GM23338 (cell line): ENCODE measurements around the gene GSG1L.

ENCODE experiments used
- CREB1 ChIP-seq: fragments of 250-450 bp; sonication (Bioruptor Pico); IDR thresholded peaks from 2 replicates; pipeline ENCODE4 v1.5.0; 2020; ENCODE audit warnings: low read depth, mild to moderate bottlenecking, moderate library complexity
- CTCF ChIP-seq, 2 experiments: fragments of 200-600 bp in 1 of 2; sonication (generic) in 1 of 2; conservative IDR thresholded peaks; 2 replicates each; pipeline versions ENCODE4 v1.5.1 to v1.6.1; 2016 to 2017; ENCODE audit warnings: antibody characterized with exemption in 2 of 2, low read depth in 2 of 2, mild to moderate bottlenecking in 2 of 2, moderate library complexity in 1 of 2
- EZH2 ChIP-seq: fragments of 200-600 bp; sonication (generic); IDR thresholded peaks from one replicate; pipeline ENCODE4 v1.8.0; 2017; ENCODE audit warnings: antibody characterized with exemption, mild to moderate bottlenecking, low read depth; ENCODE audit not compliant: unreplicated experiment
- EZH2phosphoT487 ChIP-seq: fragments of 200-600 bp; sonication (generic); IDR thresholded peaks from one replicate; pipeline ENCODE4 v1.8.1; 2018; ENCODE audit warnings: antibody characterized with exemption; ENCODE audit not compliant: unreplicated experiment
- JUNB ChIP-seq: IDR thresholded peaks from one replicate; pipeline ENCODE4 v1.6.1; 2016; ENCODE audit warnings: antibody characterized with exemption; ENCODE audit not compliant: unreplicated experiment
- POLR2AphosphoS5 ChIP-seq: IDR thresholded peaks from 2 replicates; pipeline ENCODE4 v1.6.1; 2016; ENCODE audit warnings: antibody characterized with exemption, low read depth
- REST ChIP-seq: IDR thresholded peaks from one replicate; pipeline ENCODE4 v1.6.1; 2018; ENCODE audit warnings: antibody characterized with exemption; ENCODE audit not compliant: unreplicated experiment
- ZNF114 ChIP-seq: fragments of 250-450 bp; sonication (Bioruptor Pico); IDR thresholded peaks from 2 replicates; pipeline ENCODE4 v1.5.0; 2020; ENCODE audit warnings: mild to moderate bottlenecking, moderate library complexity

GRCh38 chr16:28009586-28010373 lies 53.7 kb downstream of the GSG1L start:
- TF ChIP-seq POLR2AphosphoS5 (no peak), CTCF (conservative IDR thresholded peaks at IDR 0.05; ENCODE audit: low read depth in 2 of 2) (no peak), EZH2phosphoT487 (no peak), JUNB (no peak), REST (no peak), EZH2 (no peak), CREB1 (CRISPR knock-in tag) (no peak), ZNF114 (no peak)
